ENCODE measurements around the gene KRT33B. TPM values are rescaled to one million over a fixed set of nuclear protein-coding genes. Genes with fewer than 3 reads are reported as not detected.
"Not testable (repeated sequence)": the region's sequence is repeated elsewhere in the genome, so short reads cannot be mapped to it uniquely, and the experiment has no call there.

KRT33B gene
- total RNA-seq, 1 experiment from 2014 or later, result not detected

DNA sequence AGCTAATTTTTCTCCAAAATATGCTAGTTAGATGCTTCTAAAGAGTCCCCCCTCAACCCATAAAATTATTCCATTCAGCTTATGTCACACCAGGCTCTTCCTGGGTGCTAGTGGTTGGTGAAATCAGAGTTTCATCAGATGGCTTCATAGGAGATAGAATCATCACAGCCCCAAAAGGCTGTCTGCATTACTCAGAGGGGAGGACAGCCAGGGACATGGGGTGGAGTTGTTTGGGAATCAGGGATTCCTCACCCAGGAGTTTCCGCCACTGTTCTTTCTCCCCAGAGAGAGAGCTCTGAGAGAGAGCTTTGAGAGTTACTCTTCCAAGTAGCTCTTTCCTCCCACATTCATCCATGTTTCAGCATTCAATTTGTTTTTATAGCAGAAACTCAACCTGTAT lies 12.8 kb upstream of the KRT33B start:
- TF ChIP-seq POLR2AphosphoS5 (IDR thresholded peaks at IDR 0.05; ENCODE audit: low read depth, low read length) (no peak), SIN3A (IDR thresholded peaks at IDR 0.05; ENCODE audit: borderline replicate concordance, insufficient read depth, low read depth, low read length) (no peak), TCF7L2 (IDR thresholded peaks at IDR 0.05; ENCODE audit: low read depth, low read length) (no peak)
- TF ChIP-seq, protein P1, sequence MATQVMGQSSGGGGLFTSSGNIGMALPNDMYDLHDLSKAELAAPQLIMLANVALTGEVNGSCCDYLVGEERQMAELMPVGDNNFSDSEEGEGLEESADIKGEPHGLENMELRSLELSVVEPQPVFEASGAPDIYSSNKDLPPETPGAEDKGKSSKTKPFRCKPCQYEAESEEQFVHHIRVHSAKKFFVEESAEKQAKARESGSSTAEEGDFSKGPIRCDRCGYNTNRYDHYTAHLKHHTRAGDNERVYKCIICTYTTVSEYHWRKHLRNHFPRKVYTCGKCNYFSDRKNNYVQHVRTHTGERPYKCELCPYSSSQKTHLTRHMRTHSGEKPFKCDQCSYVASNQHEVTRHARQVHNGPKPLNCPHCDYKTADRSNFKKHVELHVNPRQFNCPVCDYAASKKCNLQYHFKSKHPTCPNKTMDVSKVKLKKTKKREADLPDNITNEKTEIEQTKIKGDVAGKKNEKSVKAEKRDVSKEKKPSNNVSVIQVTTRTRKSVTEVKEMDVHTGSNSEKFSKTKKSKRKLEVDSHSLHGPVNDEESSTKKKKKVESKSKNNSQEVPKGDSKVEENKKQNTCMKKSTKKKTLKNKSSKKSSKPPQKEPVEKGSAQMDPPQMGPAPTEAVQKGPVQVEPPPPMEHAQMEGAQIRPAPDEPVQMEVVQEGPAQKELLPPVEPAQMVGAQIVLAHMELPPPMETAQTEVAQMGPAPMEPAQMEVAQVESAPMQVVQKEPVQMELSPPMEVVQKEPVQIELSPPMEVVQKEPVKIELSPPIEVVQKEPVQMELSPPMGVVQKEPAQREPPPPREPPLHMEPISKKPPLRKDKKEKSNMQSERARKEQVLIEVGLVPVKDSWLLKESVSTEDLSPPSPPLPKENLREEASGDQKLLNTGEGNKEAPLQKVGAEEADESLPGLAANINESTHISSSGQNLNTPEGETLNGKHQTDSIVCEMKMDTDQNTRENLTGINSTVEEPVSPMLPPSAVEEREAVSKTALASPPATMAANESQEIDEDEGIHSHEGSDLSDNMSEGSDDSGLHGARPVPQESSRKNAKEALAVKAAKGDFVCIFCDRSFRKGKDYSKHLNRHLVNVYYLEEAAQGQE (IDR thresholded peaks at IDR 0.05; ENCODE audit: insufficient read depth in 1 of 2, low read depth in 2 of 2, low read length in 1 of 2), result no peak
- TF ChIP-seq, protein P2, sequence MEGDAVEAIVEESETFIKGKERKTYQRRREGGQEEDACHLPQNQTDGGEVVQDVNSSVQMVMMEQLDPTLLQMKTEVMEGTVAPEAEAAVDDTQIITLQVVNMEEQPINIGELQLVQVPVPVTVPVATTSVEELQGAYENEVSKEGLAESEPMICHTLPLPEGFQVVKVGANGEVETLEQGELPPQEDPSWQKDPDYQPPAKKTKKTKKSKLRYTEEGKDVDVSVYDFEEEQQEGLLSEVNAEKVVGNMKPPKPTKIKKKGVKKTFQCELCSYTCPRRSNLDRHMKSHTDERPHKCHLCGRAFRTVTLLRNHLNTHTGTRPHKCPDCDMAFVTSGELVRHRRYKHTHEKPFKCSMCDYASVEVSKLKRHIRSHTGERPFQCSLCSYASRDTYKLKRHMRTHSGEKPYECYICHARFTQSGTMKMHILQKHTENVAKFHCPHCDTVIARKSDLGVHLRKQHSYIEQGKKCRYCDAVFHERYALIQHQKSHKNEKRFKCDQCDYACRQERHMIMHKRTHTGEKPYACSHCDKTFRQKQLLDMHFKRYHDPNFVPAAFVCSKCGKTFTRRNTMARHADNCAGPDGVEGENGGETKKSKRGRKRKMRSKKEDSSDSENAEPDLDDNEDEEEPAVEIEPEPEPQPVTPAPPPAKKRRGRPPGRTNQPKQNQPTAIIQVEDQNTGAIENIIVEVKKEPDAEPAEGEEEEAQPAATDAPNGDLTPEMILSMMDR (IDR thresholded peaks at IDR 0.05), result no peak
- in situ Hi-C loops (cut with HindIII; ENCODE audit: low pct_unique_long_range_greater_than_20kb, low sequenced_read_pairs), result no loop called here
- intact Hi-C loops (cut with micrococcal nuclease; ENCODE audit: unreplicated experiment), result loop anchor here (10.0 kb wide), 1 partner anchor 62 kb away; the partner anchor contains the start of gene KRT38
- Histone ChIP-seq H3K36me3 (ENCODE audit: control insufficient read depth, insufficient read depth, low read length) (no peaks in the 10 kb centered on the region), H3K27me3 (ENCODE audit: control insufficient read depth, insufficient read depth, low read length) (no peaks in the 10 kb centered on the region), H3K27ac (ENCODE audit: low read length) (no peak overlapping the region), H3K4me1 (ENCODE audit: control insufficient read depth, insufficient read depth, low read length) (no peaks in the 10 kb centered on the region), H3K4me3 (ENCODE audit: low read depth in 2 of 2, low read length in 2 of 2) (no peak overlapping the region), H3K9me3 (ENCODE audit: control insufficient read depth, insufficient read depth, low read depth, low read length) (no peaks in the 10 kb centered on the region; the same call in 1 of the 2 replicates)
- ATAC-seq (no peak), DNase-seq (ENCODE audit: low read depth, low spot score) (no peak)
- POLR2A ChIA-PET, result no interaction called here
- no TSS peak for BruUV-seq (replicated peaks)
- CTCF ChIA-PET, result no interaction called here

GRCh38 chr17:41381943-41382342 lies 12.3 kb upstream of the KRT33B start, which contains the start of gene KRT34:
KRT34 (minus strand) TSS chr17:41382306; CDS start chr17:41382246, 60 bp downstream.
- ATAC-seq; H3K27ac ChIP-seq (ENCODE audit: low read length); DNase-seq (ENCODE audit: low read depth, low spot score); H3K9me3 ChIP-seq (ENCODE audit: control insufficient read depth, insufficient read depth, low read depth, low read length); H3K4me1 ChIP-seq (ENCODE audit: control insufficient read depth, insufficient read depth, low read length); BruUV-seq (replicated peaks); H3K27me3 ChIP-seq (ENCODE audit: control insufficient read depth, insufficient read depth, low read length); POLR2A ChIA-PET; CTCF ChIA-PET; in situ Hi-C loops (cut with HindIII; ENCODE audit: low pct_unique_long_range_greater_than_20kb, low sequenced_read_pairs); H3K4me3 ChIP-seq (ENCODE audit: low read depth in 2 of 2, low read length in 2 of 2); H3K36me3 ChIP-seq (ENCODE audit: control insufficient read depth, insufficient read depth, low read length): not testable (repeated sequence)
- intact Hi-C loops (cut with micrococcal nuclease; ENCODE audit: unreplicated experiment), result loop anchor here (10.0 kb wide), 1 partner anchor 63 kb away; the partner anchor contains the start of gene KRT38

- H3K4me3 ChIP-seq (ENCODE audit: low read depth in 2 of 2, low read length in 2 of 2); ATAC-seq; in situ Hi-C loops (cut with HindIII; ENCODE audit: low pct_unique_long_range_greater_than_20kb, low sequenced_read_pairs); POLR2A ChIA-PET; BruUV-seq (replicated peaks); H3K27me3 ChIP-seq (ENCODE audit: control insufficient read depth, insufficient read depth, low read length); DNase-seq (ENCODE audit: low read depth, low spot score); H3K9me3 ChIP-seq (ENCODE audit: control insufficient read depth, insufficient read depth, low read depth, low read length); H3K36me3 ChIP-seq (ENCODE audit: control insufficient read depth, insufficient read depth, low read length); H3K27ac ChIP-seq (ENCODE audit: low read length); H3K4me1 ChIP-seq (ENCODE audit: control insufficient read depth, insufficient read depth, low read length): not testable (repeated sequence)
- intact Hi-C loops (cut with micrococcal nuclease; ENCODE audit: unreplicated experiment), result loop anchor here (10.0 kb wide), 1 partner anchor 65 kb away; the partner anchor contains the start of gene KRT38
- CTCF ChIA-PET, result interaction anchor here (0.7 kb wide), 1 partner anchor 1185 kb away, joined by 7 read pairs; no protein-coding TSS in a partner anchor
These were observed 10.5 kb upstream of the KRT33B start for GRCh38 chr17:41380091-41380490.

All from Panc1 (cell line).